Activated T-helper 9 cell treated with anti-CD3 and anti-CD28 coated beads, Interleukin-2, amount 50 U/mL, for 16 hours (primary cell): ENCODE results near the gene PRDM2.

Source experiments
- DNase-seq: peaks from one replicate; pipeline ENCODE4 v3.0.0-alpha.2; 2020; ENCODE audit warnings: low read depth

PRDM2 gene

DNA sequence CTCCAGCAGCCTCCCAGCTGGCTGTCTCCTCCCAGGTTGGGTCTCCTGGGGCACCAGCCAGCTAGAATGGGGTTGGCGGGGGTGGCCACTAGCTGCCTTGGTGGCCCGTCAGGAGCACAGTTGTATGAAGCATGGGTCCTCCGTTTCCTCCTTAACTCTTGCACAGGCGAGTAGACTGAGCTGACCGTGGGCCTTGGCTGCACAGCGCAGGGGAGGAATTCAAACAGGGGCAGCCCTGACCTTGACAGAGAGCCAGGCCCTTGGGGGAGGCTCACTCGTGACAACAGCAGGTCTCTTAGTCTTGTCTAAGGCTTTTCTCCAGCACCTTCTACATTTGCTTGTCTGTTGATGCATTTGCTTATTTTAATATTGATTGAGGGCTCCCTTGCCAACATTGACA is 114.1 kb downstream of the PRDM2 start:
- DNase-seq, result no peak

- DNase-seq, result no peak
These were observed 116.2 kb downstream of the PRDM2 start for GRCh38 chr1:13816016-13816760.

GRCh38 chr1:13817906-13818305 is 117.9 kb downstream of the PRDM2 start:
- no peak for DNase-seq

GRCh38 chr1:13818926-13819325 is 118.9 kb downstream of the PRDM2 start:
- no peak for DNase-seq

DNA sequence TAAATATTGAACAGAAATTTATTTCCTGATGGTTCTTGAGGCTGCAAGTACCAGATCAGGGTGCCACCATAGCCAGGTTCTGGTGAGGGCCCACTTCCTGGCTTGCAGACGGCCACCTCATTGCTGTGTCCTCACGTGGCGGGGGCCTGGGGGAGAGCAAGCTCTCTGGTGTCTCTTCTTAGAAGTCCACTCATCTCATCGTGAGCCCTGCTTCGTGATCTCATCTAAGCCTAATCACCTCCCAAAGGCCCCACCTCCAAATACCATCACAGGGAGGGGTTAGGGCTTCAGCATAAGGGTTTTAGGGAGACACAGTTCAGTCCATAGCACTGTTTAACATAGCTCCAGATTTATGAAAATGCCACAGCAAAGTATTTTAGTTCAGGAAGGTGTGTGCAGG is 119.7 kb downstream of the PRDM2 start:
- no peak for DNase-seq

- no peak for DNase-seq
These were observed 120.1 kb downstream of the PRDM2 start for GRCh38 chr1:13820055-13820454.

DNA sequence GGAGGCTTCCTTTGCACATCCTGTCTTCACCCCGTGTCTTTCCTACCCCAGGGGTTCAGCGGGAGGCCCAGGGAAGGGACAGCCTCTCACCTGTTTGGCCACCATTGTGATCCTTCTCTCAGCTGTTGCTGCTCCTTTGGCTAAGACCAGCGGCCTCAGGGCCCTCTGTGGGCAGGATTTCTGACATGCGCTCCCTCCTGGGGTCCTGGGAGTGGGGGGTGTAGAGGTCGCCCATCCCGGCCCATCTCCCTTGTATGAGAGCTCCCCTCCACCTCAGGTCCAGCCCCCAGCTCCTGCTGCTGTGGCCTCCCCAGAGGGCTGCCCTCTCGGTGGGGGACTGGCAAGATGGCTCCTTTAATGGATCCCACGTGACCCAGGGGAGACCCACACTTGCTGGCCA is 120.5 kb downstream of the PRDM2 start:
- DNase-seq, result no peak

DNA sequence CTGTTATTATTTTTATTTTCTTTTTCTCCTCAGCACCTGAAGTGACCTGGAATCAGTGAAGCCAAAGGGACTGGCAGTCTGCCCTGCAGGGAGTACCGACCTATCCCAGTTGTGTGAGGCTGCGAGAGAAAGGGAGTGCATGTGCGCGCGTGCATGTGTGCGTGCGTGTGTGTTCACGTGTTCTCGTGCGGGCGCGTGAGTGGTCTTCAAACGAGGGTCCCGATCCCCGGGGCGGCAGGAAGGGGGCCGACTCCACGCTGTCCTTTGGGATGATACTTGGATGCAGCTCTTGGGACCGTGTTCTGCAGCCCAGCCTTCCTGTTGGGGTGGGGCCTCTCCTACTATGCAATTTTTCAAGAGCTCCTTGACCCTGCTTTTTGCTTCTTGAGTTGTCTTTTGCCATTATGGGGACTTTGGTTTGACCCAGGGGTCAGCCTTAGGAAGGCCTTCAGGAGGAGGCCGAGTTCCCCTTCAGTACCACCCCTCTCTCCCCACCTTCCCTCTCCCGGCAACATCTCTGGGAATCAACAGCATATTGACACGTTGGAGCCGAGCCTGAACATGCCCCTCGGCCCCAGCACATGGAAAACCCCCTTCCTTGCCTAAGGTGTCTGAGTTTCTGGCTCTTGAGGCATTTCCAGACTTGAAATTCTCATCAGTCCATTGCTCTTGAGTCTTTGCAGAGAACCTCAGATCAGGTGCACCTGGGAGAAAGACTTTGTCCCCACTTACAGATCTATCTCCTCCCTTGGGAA is 123.3 kb downstream of the PRDM2 start:
- DNase-seq, result no peak

- no peak for DNase-seq
These were observed 123.9 kb downstream of the PRDM2 start for GRCh38 chr1:13823936-13824335.

GRCh38 chr1:13824626-13825025 is 124.6 kb downstream of the PRDM2 start:
- DNase-seq, result no peak

DNA sequence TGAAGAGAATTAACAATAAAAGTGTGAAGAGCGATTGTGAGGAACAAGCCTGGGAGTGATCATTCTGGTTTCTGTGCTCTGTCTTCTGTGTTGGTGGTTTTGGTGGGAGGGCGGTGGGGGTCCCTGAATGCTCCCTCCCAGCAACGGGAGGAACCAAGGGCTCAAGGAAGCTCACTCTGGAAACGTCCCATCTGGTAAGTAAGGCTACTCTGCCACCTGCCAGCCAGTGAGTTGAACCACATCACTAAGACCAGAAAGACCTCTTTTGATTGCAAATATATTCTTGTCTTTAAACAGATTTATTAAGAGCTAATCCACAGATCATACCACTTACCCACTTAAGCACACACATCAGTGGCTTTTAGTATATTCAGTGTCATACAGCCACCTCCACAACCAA is 125.0 kb downstream of the PRDM2 start:
- no peak for DNase-seq

- no peak for DNase-seq
These were observed 126.0 kb downstream of the PRDM2 start for GRCh38 chr1:13826009-13826408.

GRCh38 chr1:13826591-13826990 is 126.6 kb downstream of the PRDM2 start:
- no peak for DNase-seq

- DNase-seq, result no peak
These were observed 128.6 kb downstream of the PRDM2 start for GRCh38 chr1:13828454-13829151.

- no peak for DNase-seq
These were observed 129.3 kb downstream of the PRDM2 start for GRCh38 chr1:13829152-13829769.

GRCh38 chr1:13830170-13830569 is 130.2 kb downstream of the PRDM2 start:
- DNase-seq, result no peak

GRCh38 chr1:13830616-13831280 is 130.8 kb downstream of the PRDM2 start:
- DNase-seq, result no peak

GRCh38 chr1:13832100-13832499 is 132.1 kb downstream of the PRDM2 start:
- no peak for DNase-seq

DNA sequence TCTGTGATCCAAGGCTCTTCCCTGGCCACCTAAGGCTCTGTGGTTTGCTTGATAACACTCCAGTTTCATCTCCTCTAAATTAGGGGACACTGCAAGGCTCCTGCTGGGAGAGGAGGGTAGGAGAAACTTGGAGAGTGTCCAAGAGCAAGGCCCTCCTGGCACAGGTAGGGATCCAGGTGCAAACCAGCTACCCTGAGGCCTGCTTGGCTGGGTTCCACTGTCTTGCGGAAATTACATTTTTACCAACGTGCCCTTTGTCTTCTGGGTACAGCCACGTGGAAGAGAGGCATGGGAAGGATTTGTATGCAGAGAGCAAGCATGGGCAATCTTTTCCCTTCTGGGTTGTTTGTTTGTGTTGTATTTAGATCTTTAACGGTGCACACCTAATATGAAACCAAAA is 132.5 kb downstream of the PRDM2 start:
- DNase-seq, result no peak

DNA sequence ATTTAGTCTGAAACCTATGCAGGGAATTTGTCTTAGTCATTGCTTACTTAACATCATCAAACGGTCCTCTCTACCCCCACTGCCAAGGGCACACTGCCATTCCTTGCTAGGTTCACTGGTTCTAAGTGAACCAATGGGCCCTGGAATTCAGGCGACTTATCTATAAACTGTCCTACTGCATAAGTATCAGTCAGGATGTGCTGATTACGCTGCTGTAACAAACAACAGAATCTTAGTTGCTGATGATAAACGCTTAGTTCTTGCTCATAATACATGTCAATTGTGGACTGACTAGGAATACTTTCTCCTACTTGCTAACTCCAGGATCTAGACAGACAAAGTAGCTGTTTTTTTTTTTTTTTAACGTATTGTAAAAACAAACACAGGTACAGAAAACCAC is 136.1 kb downstream of the PRDM2 start:
- no peak for DNase-seq

DNA sequence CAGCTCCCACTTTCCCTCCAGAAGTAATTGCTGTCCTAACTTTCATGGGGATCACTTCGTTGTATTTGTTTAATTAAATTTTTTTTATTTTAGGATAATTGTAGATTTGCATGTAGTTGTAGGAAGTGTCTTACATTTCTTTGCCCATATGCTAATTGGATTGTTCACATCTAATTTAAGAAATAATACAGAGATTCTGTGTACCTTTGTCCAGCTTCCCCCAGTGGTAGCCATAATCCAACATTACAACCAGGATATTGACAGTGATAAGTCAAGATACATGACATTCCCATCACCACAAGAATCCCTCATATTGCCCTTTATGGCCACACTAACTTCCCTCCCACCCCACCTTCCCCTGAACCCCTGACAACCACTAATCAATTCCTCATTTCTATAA is 136.6 kb downstream of the PRDM2 start:
- no peak for DNase-seq

GRCh38 chr1:13838236-13838635 is 138.2 kb downstream of the PRDM2 start:
- no peak for DNase-seq
